ENCODE results near the gene MIDN. TPM values are rescaled to one million over a fixed set of nuclear protein-coding genes. Genes with fewer than 3 reads are reported as not detected.

The MIDN gene
- polyA plus RNA-seq, 4 donors: 39.9 to 83.0 (median 65.7) TPM

- no peak for DNase-seq (ENCODE audit: low read depth in 4 of 4, low spot score in 2 of 4)
Measured at GRCh38 chr19:1220477-1220930, 27.9 kb upstream of the MIDN start.

GRCh38 chr19:1220976-1221903 is 27.1 kb upstream of the MIDN start:
- no peak for DNase-seq (ENCODE audit: low read depth in 4 of 4, low spot score in 2 of 4)

DNA sequence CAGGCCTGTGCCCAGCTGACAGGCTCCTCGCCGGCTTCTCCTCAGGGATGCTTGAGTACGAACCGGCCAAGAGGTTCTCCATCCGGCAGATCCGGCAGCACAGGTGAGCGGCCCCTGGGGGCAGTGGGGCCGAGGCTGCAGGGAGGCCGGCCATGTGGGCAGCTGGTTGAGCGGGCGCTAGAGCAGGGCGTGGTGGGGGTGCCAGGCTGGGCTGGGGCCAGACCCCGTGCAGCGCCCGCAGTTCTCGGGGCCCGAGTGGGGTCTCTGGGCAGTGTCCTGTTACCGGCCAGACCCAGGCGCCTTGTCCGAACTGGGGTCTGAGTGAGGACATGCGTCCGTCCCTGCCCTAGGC is 26.5 kb upstream of the MIDN start:
- DNase-seq (ENCODE audit: low read depth in 4 of 4, low spot score in 2 of 4): no peak

- no peak for DNase-seq (ENCODE audit: low read depth in 4 of 4, low spot score in 2 of 4)
Measured at GRCh38 chr19:1222394-1222793, 26.0 kb upstream of the MIDN start.

- DNase-seq (ENCODE audit: low read depth in 4 of 4, low spot score in 2 of 4): no peak
Measured at GRCh38 chr19:1223018-1223855, 25.1 kb upstream of the MIDN start.

GRCh38 chr19:1224047-1224825 is 24.1 kb upstream of the MIDN start:
- DNase-seq (ENCODE audit: low read depth in 4 of 4, low spot score in 2 of 4): no peak

DNA sequence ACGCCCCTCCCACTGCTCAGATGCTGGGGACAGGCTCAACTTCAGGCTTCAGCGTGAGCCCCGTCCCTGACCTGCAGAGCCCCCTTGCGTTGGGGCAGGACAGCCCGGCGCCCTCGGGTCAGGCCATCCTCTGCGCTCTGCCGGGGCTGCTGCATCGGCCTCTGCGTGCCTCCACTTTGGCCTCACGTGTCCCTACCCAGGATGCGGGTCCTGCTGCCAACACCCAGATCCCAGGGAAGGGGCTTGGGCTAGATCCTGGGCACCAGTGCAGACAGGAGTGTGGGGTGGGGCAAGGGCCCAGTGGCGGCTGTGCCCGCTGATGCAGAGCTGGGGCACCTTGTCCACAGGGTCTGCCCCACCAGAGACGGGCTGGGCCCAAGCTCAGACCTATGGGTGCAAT is 23.5 kb upstream of the MIDN start:
- DNase-seq (ENCODE audit: low read depth in 4 of 4, low spot score in 2 of 4): no peak

DNA sequence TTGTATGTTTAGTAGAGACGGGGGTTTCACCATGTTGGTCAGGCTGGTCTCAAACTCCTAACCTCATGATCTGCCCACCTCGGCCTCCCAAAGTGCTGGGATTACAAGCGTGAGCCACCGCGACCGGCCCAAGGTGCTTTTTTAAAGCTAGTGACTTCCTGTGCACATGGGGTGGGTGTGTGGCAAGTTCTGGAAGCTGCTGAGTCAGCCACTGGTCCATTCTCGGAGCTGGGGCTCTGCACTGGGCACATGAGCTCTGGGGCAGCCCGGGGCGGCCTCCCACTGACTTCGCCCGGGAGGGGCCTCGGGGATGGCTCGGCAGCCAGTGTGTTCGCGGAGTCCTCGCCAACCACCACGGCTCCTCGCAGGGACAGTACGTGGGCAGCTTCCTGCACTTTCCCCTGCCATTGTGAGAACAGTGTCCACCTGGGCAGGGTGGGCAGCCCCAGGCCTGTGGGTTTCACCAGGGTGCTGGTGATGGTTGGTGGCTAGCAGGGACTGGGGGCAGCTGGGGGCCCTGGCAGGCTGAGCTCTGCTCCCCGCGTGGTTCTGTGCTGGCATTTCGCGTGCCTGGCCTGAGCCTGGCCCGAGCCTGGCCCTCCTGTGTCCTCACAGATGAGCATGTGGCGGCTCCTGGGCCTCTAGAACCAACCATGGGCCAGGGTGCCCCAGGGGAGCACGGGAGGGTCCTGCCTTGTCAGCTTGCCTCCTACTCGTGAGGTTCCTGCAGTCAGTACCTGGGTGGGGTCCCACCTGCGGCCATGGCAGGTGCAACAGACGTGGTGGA is 22.8 kb upstream of the MIDN start:
- no peak for DNase-seq (ENCODE audit: low read depth in 4 of 4, low spot score in 2 of 4)

DNA sequence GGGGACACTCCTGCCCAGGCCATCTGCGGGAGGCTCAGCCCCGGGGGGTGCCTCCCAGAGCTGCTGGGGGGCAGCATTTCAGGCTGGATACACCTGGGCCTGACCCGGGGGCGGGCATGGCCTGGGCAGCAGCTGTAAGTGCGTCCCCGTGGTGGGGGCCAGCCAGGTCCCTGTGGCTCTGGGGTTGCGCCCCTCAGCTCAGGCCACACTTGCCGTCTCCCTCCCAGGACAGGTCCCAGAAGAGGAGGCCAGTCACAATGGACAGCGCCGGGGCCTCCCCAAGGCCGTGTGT is 22.2 kb upstream of the MIDN start:
- no peak for DNase-seq (ENCODE audit: low read depth in 4 of 4, low spot score in 2 of 4)

DNA sequence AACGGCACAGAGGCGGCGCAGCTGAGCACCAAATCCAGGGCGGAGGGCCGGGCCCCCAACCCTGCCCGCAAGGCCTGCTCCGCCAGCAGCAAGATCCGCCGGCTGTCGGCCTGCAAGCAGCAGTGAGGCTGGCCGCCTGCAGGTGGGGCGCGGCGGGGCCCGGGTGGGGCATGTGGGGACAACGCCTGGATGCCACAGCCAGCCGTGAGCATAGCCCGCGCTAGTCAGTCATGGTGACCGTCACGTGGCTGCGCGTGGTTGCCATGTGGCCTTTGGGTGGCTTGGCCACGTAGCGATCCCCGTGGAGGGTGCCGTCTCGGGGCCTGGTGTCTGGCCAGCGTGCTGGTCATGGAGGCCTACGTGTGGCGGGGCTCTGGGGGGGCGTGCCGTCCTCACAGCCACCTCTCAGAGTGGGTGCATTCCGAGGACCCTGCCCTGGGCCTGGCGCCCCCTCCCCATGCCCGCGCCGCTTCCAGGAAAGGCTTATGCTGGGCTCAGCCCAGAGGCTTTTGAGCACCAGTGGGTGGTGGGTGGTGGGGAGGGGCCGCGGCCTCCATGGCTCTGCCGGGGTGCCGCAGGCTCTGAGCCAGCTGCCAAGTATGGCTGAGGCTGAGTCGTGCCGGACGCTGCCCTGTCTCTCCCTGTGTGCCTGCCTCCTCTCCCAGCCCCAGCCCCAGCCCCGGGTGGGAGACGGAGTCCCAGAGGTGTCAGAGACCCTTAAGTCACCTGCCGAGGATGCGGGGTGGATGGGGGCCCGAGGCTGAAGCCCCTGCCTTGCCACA is 21.7 kb upstream of the MIDN start:
- no peak for DNase-seq (ENCODE audit: low read depth in 4 of 4, low spot score in 2 of 4)

GRCh38 chr19:1227304-1228054 is 20.9 kb upstream of the MIDN start:
- no peak for DNase-seq (ENCODE audit: low read depth in 4 of 4, low spot score in 2 of 4)

DNA sequence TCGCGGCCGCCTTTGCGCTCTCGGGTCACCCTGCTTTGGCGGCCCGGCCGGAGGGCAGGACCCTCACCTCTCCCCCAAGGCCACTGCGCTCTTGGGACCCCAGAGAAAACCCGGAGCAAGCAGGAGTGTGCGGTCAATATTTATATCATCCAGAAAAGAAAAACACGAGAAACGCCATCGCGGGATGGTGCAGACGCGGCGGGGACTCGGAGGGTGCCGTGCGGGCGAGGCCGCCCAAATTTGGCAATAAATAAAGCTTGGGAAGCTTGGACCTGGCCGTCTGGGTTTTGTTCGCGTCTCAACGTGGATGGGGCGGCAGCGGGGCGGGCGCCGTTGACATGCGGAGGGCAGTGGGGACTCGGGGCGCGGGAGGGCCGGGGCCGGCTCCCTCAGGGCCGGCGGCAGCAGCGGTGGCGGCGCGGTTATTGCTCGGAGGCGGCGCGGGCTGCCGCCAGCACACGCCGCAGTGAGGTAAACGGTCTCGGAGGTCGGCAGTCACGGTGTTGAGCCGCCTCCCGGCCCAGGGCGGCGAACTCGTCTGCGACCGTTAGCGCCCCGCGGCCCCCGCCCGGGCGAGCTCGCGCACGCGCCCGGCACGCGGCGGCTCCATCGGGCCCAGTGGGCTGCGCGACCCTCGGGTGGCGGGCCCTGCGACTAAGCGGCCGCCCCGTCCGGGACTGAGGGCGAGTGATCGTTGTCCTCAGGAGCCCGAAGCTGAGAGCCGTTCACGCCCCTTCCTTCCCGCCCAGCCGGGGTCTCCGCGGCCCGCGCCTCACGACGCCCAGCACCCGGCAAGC is 20.0 kb upstream of the MIDN start:
- DNase-seq (ENCODE audit: low read depth in 4 of 4, low spot score in 2 of 4): no peak

- DNase-seq (ENCODE audit: low read depth in 4 of 4, low spot score in 2 of 4): no peak
Measured at GRCh38 chr19:1229056-1229923, 19.1 kb upstream of the MIDN start.

GRCh38 chr19:1229924-1230782 is 18.2 kb upstream of the MIDN start:
- DNase-seq (ENCODE audit: low read depth in 4 of 4, low spot score in 2 of 4): no peak

DNA sequence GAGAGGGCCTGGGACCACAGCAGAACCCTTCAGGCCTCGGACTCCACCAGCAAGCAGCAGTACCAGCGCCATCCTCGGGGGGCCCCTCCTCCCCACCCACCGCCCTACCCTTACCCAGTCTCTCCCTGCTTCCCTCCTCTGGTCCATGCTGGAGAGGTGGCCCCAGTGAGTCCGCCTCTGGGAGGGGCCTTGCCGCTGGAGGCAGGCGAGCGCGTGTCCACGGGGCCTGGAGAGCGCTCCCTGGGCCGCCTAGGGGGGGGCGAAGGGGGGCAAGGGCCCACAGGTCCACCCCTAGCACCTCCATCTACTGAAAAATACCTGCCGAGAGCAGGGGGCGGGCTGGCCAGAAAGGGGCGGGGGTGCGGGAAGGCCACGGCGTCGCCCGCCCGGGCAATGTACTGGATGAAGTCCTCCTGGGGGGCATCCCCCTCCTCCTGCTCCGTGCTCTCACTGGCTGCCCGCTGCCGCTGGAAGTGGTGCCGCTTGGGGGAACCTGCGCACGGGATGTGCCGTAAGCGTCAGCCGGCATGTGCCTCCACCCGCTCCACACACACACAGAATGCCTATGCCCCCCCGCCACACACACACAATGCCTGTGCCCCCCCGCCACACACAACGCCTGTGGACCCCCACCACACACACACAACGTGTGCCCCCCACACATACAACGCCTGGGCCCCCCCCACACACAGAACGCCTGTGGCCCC is 17.4 kb upstream of the MIDN start:
- no peak for DNase-seq (ENCODE audit: low read depth in 4 of 4, low spot score in 2 of 4)
